GM23338 (cell line): ENCODE data around the gene SORBS2. TPM values are rescaled to one million over a fixed set of nuclear protein-coding genes. Genes with fewer than 3 reads are reported as not detected.
A peak's percentile ranks its signal among the peaks of the same experiment; 100 is the strongest.

ENCODE experiments used
- ATAC-seq: fragments of 200-7000 bp; cut with Tn5 transposase; 3 replicates; pipeline ENCODE4 v1.9.1; 2020
- DNase-seq: peaks from one replicate; pipeline ENCODE4 v3.0.0-alpha.2; 2015; ENCODE audit warnings: low spot score
- H2AFZ ChIP-seq: fragments of 200-600 bp; sonication (generic); 2 replicates; pipeline ENCODE4 v1.8.0; 2016; ENCODE audit warnings: antibody characterized with exemption, mild to moderate bottlenecking, moderate library complexity
- H3F3A ChIP-seq: fragments of 200-600 bp; sonication (generic); replicated peaks from 2 replicates; pipeline ENCODE4 v1.8.0; 2017; ENCODE audit warnings: antibody characterized with exemption, mixed run types, low read depth
- H3K27ac ChIP-seq: fragments of 200-600 bp; sonication (generic); 2 replicates; pipeline ENCODE4 v1.6.1; 2016; ENCODE audit warnings: low read depth
- H3K27me3 ChIP-seq: fragments of 200-600 bp; sonication (generic); 2 replicates; pipeline ENCODE4 v1.8.0; 2016; ENCODE audit warnings: mild to moderate bottlenecking, mixed run types, moderate library complexity; ENCODE audit not compliant: insufficient read depth
- H3K36me3 ChIP-seq: fragments of 200-600 bp; sonication (generic); 2 replicates; pipeline ENCODE4 v1.8.0; 2016; ENCODE audit warnings: mild to moderate bottlenecking; ENCODE audit not compliant: insufficient read depth
- H3K4me1 ChIP-seq: fragments of 200-600 bp; sonication (generic); 2 replicates; pipeline ENCODE4 v1.8.0; 2016; ENCODE audit warnings: mild to moderate bottlenecking, moderate library complexity; ENCODE audit not compliant: insufficient read depth
- H3K4me2 ChIP-seq: fragments of 200-600 bp; sonication (generic); 2 replicates; pipeline ENCODE4 v1.7.1; 2017; ENCODE audit warnings: mixed run types
- H3K4me3 ChIP-seq: fragments of 200-600 bp; sonication (generic); 2 replicates; pipeline ENCODE4 v1.6.1; 2016; ENCODE audit warnings: mixed run types
- H3K79me2 ChIP-seq: fragments of 200-600 bp; sonication (generic); replicated peaks from 2 replicates; pipeline ENCODE4 v1.8.0; 2017; ENCODE audit warnings: mild to moderate bottlenecking; ENCODE audit not compliant: insufficient read depth
- H3K9me2 ChIP-seq: fragments of 200-600 bp; sonication (generic); 2 replicates; pipeline ENCODE4 v1.8.0; 2017; ENCODE audit not compliant: insufficient read depth
- H4K20me1 ChIP-seq: fragments of 200-600 bp; sonication (generic); replicated peaks from 2 replicates; pipeline ENCODE4 v1.8.0; 2017; ENCODE audit warnings: mild to moderate bottlenecking; ENCODE audit not compliant: insufficient read depth
- H3K27ac Mint-ChIP-seq: 2 replicates; pipeline ENCODE4 v1.8.0; 2020; ENCODE audit warnings: inconsistent platforms, mild to moderate bottlenecking, moderate library complexity, mixed read lengths
- H3K27me3 Mint-ChIP-seq: 3 replicates; pipeline ENCODE4 v1.8.0; 2022; ENCODE audit warnings: low read depth, mild to moderate bottlenecking, moderate library complexity, mixed read lengths, inconsistent platforms; ENCODE audit not compliant: insufficient read depth, poor library complexity
- H3K36me3 Mint-ChIP-seq: 3 replicates; pipeline ENCODE4 v1.8.0; 2021; ENCODE audit warnings: low read depth, mild to moderate bottlenecking, inconsistent platforms, moderate library complexity, mixed read lengths
- H3K4me1 Mint-ChIP-seq: 3 replicates; pipeline ENCODE4 v1.8.0; 2020; ENCODE audit warnings: mild to moderate bottlenecking, inconsistent platforms, mixed read lengths
- H3K4me3 Mint-ChIP-seq: 3 replicates; pipeline ENCODE4 v1.8.0; 2021; ENCODE audit warnings: moderate library complexity, mild to moderate bottlenecking, inconsistent platforms, mixed read lengths
- H3K9me3 Mint-ChIP-seq: 3 replicates; pipeline ENCODE4 v1.8.0; 2020; ENCODE audit warnings: moderate library complexity, mild to moderate bottlenecking, inconsistent platforms, mixed read lengths
- CREB1 ChIP-seq: fragments of 250-450 bp; sonication (Bioruptor Pico); IDR thresholded peaks from 2 replicates; pipeline ENCODE4 v1.5.0; 2020; ENCODE audit warnings: low read depth, mild to moderate bottlenecking, moderate library complexity
- CTCF ChIP-seq, 2 experiments: fragments of 200-600 bp in 1 of 2; sonication (generic) in 1 of 2; conservative IDR thresholded peaks; 2 replicates each; pipeline versions ENCODE4 v1.5.1 to v1.6.1; 2016 to 2017; ENCODE audit warnings: antibody characterized with exemption in 2 of 2, low read depth in 2 of 2, mild to moderate bottlenecking in 2 of 2, moderate library complexity in 1 of 2
- ETS1 ChIP-seq: IDR thresholded peaks from 2 replicates; pipeline ENCODE4 v1.6.1; 2016; ENCODE audit warnings: antibody characterized with exemption
- EZH2 ChIP-seq: fragments of 200-600 bp; sonication (generic); IDR thresholded peaks from one replicate; pipeline ENCODE4 v1.8.0; 2017; ENCODE audit warnings: antibody characterized with exemption, mild to moderate bottlenecking, low read depth; ENCODE audit not compliant: unreplicated experiment
- EZH2phosphoT487 ChIP-seq: fragments of 200-600 bp; sonication (generic); IDR thresholded peaks from one replicate; pipeline ENCODE4 v1.8.1; 2018; ENCODE audit warnings: antibody characterized with exemption; ENCODE audit not compliant: unreplicated experiment
- JUNB ChIP-seq: IDR thresholded peaks from one replicate; pipeline ENCODE4 v1.6.1; 2016; ENCODE audit warnings: antibody characterized with exemption; ENCODE audit not compliant: unreplicated experiment
- NANOG ChIP-seq: IDR thresholded peaks from 2 replicates; pipeline ENCODE4 v1.6.1; 2016; ENCODE audit warnings: antibody characterized with exemption, borderline replicate concordance
- POLR2AphosphoS5 ChIP-seq: IDR thresholded peaks from 2 replicates; pipeline ENCODE4 v1.6.1; 2016; ENCODE audit warnings: antibody characterized with exemption, low read depth
- REST ChIP-seq: IDR thresholded peaks from one replicate; pipeline ENCODE4 v1.6.1; 2018; ENCODE audit warnings: antibody characterized with exemption; ENCODE audit not compliant: unreplicated experiment
- STAT1 ChIP-seq: IDR thresholded peaks from one replicate; pipeline ENCODE4 v1.6.1; 2016; ENCODE audit warnings: antibody characterized with exemption; ENCODE audit not compliant: unreplicated experiment
- ZNF114 ChIP-seq: fragments of 250-450 bp; sonication (Bioruptor Pico); IDR thresholded peaks from 2 replicates; pipeline ENCODE4 v1.5.0; 2020; ENCODE audit warnings: mild to moderate bottlenecking, moderate library complexity
- ZNF331 ChIP-seq: fragments of 250-450 bp; sonication (Bioruptor Pico); IDR thresholded peaks from 2 replicates; pipeline ENCODE4 v1.5.0; 2020; ENCODE audit warnings: low read depth, mild to moderate bottlenecking, moderate library complexity
- ZNF462 ChIP-seq: fragments of 250-450 bp; sonication (Bioruptor Pico); IDR thresholded peaks from 2 replicates; pipeline ENCODE4 v1.5.0; 2020; ENCODE audit warnings: mild to moderate bottlenecking, moderate library complexity
- polyA plus RNA-seq: library from polyadenylated mRNA; unstranded; fragments of >200 nt; fragmentation: Nextera tagmentation; extraction: Ambion mirVana; gene quantifications from 2 replicates; pipeline ENCODE4 v1.2.1, GENCODE V29; 2016
- total RNA-seq: library from RNA; depleted of rRNA; stranded (reverse); fragments of >200 nt; shearing (Covaris generic); gene quantifications from 2 replicates; pipeline ENCODE4 v1.2.3, GENCODE V29; 2014

The SORBS2 gene
- total and polyA plus RNA-seq, 2 experiments from 2014 or later, result 17.8 to 27.6 TPM

GRCh38 chr4:185773419-185773818, 38.6 kb downstream of the SORBS2 start:
- 0 out of 2 replicates have a peak overlapping the region, but pooled peaks have one; percentile 12 for H2AFZ ChIP-seq
- H3K27ac ChIP-seq, result no peak overlapping the region
- Mint-ChIP-seq H3K36me3 (peaks cover 29% of the 10 kb centered on the region), H3K27ac (no peak overlapping the region; the same call in 1 of the 2 replicates), H3K4me1 (peaks cover 51% of the 10 kb centered on the region), H3K27me3 (no peaks in the 10 kb centered on the region), H3K9me3 (peaks cover 12% of the 10 kb centered on the region; the same call in 2 of the 3 replicates), H3K4me3 (peak overlapping the region; percentile 71)
- H3F3A ChIP-seq, result no peaks in the 10 kb centered on the region; the same call in 1 of the 2 replicates
- H3K4me1 ChIP-seq, result peaks cover 45% of the 10 kb centered on the region
- H3K4me2 ChIP-seq, result peak overlapping the region; percentile 63
- H3K79me2 ChIP-seq, result 0 out of 2 replicates have a peak, but pooled peaks cover 7% of the 10 kb centered on the region
- peak overlapping the region; percentile 42 for H3K4me3 ChIP-seq
- TF ChIP-seq REST (no peak), POLR2AphosphoS5 (no peak), ZNF331 (CRISPR knock-in tag) (no peak), ETS1 (no peak), STAT1 (no peak), ZNF462 (CRISPR knock-in tag) (no peak), EZH2phosphoT487 (no peak), NANOG (no peak), CREB1 (CRISPR knock-in tag) (no peak), JUNB (no peak), EZH2 (no peak), ZNF114 (CRISPR knock-in tag) (no peak), CTCF (conservative IDR thresholded peaks at IDR 0.05; ENCODE audit: low read depth in 2 of 2) (no peak)
- DNase-seq (peak; percentile 33), ATAC-seq (peak; percentile 55)
- H3K9me2 ChIP-seq, result no peaks in the 10 kb centered on the region
- no peaks in the 10 kb centered on the region for H4K20me1 ChIP-seq
- no peaks in the 10 kb centered on the region for H3K36me3 ChIP-seq
- no peaks in the 10 kb centered on the region for H3K27me3 ChIP-seq
